Measurements from ENCODE around the gene DBP. TPM values are rescaled to one million over a fixed set of nuclear protein-coding genes. Genes with fewer than 3 reads are reported as not detected.
A peak's percentile ranks its signal among the peaks of the same experiment; 100 is the strongest.
"Not testable (repeated sequence)": the region's sequence is repeated elsewhere in the genome, so short reads cannot be mapped to it uniquely, and the experiment has no call there.

DBP gene
- total RNA-seq (10 to 100 TPM; 24.3 to 78.3 (median 49.2) TPM), polyA plus RNA-seq (10 to 100 TPM; 11.5 to 80.6 (median 57.9) TPM)
- long read RNA-seq, donor 1, full-length matches to known transcripts, result 12 of 12 reads
- long read RNA-seq, donor 1, partial matches to known transcripts, result 0 of 12 reads
- long read RNA-seq, donor 1, other reads (novel, unspliced or antisense), result 0 of 12 reads
- long read RNA-seq, donor 2, partial matches to known transcripts, result 0 of 4 reads
- long read RNA-seq, donor 2, other reads (novel, unspliced or antisense), result 0 of 4 reads
- long read RNA-seq, donor 3, full-length matches to known transcripts, result 8 of 8 reads
- long read RNA-seq, donor 3, partial matches to known transcripts, result 0 of 8 reads
- long read RNA-seq, donor 3, other reads (novel, unspliced or antisense), result 0 of 8 reads
- long read RNA-seq, donor 4, partial matches to known transcripts, result 0 of 5 reads
- long read RNA-seq, donor 4, other reads (novel, unspliced or antisense), result 0 of 5 reads
- long read RNA-seq, donor 5, transcript DBP-201 (4 exons, 2,229 nt), result major isoform, 131 of 142 reads
- long read RNA-seq, donor 5, partial matches to known transcripts, result 5 of 142 reads
- long read RNA-seq, donor 5, other reads (novel, unspliced or antisense), result 5 of 142 reads
- long read RNA-seq, donor 6, partial matches to known transcripts, result 1 of 2 reads
- long read RNA-seq, donor 6, other reads (novel, unspliced or antisense), result 0 of 2 reads
- long read RNA-seq, donor 7, full-length matches to known transcripts, result 9 of 9 reads
- long read RNA-seq, donor 7, partial matches to known transcripts, result 0 of 9 reads
- long read RNA-seq, donor 7, other reads (novel, unspliced or antisense), result 0 of 9 reads
- long read RNA-seq, donor 8, full-length matches to known transcripts, result 18 of 25 reads
- long read RNA-seq, donor 8, partial matches to known transcripts, result 7 of 25 reads
- long read RNA-seq, donor 8, other reads (novel, unspliced or antisense), result 0 of 25 reads
- long read RNA-seq, donor 9, full-length matches to known transcripts, result 4 of 11 reads
- long read RNA-seq, donor 9, partial matches to known transcripts, result 7 of 11 reads
- long read RNA-seq, donor 9, other reads (novel, unspliced or antisense), result 0 of 11 reads
- long read RNA-seq, donor 10, full-length matches to known transcripts, result 9 of 9 reads
- long read RNA-seq, donor 10, partial matches to known transcripts, result 0 of 9 reads
- long read RNA-seq, donor 10, other reads (novel, unspliced or antisense), result 0 of 9 reads

- Histone ChIP-seq H3K4me1 (replicated peaks in 1 of 2) (peaks cover 34 to 49% of the 10 kb centered on the region in 2 donors), H3K9me3 (replicated peaks in 1 of 3) (no peaks in the 10 kb centered on the region), H3K27me3 (no peaks in the 10 kb centered on the region), H3K27ac (peak within 1 kb of the TSS; percentile 95 to 98 (median 96)), H3K4me3 (peak within 1 kb of the TSS; percentile 31 to 87 (median 58)), H3K36me3 (replicated peaks in 1 of 2) (no peaks in the 10 kb centered on the region)
- intact Hi-C loops (cut with DNase I), result no loop called here
- DNase-seq, result peak in 5 of 7 donors; percentile 71 to 83 (median 73)
- TF ChIP-seq POLR2A (IDR thresholded peaks at IDR 0.05) (peak; percentile 12 to 95), CTCF (IDR thresholded peaks at IDR 0.05) (peak in 2 of 6 experiments; percentile 14 to 35)
- 0 to 2% (median 1%) methylated on average over 13 to 40 of the region's 40 CpGs for WGBS, 4 donors
Measured at GRCh38 chr19:48636859-48637448, at the start of gene DBP. TSS of gene DBP (minus strand) at chr19:48637379. CDS start at chr19:48636994, 385 bp downstream.

GRCh38 chr19:48686637-48687036, 49.5 kb upstream of the DBP start:
- H3K4me1 ChIP-seq (replicated peaks in 1 of 2); H3K36me3 ChIP-seq (replicated peaks in 1 of 2); H3K27me3 ChIP-seq; H3K4me3 ChIP-seq; intact Hi-C loops (cut with DNase I); DNase-seq; H3K27ac ChIP-seq; H3K9me3 ChIP-seq (replicated peaks in 1 of 3): not testable (repeated sequence)
- 91 to 97% (median 96%) methylated on average over 6 to 7 of the region's 7 CpGs for WGBS, 4 donors

GRCh38 chr19:48686088-48686487, 48.9 kb upstream of the DBP start:
- peak in 2 of 7 donors; percentile 52 to 69 for DNase-seq
- Histone ChIP-seq H3K27ac (no peak overlapping the region), H3K9me3 (replicated peaks in 1 of 3) (no peaks in the 10 kb centered on the region), H3K4me1 (replicated peaks in 1 of 2) (no peaks in the 10 kb centered on the region), H3K27me3 (no peaks in the 10 kb centered on the region), H3K4me3 (no peak overlapping the region), H3K36me3 (replicated peaks in 1 of 2) (no peaks in the 10 kb centered on the region)
- TF ChIP-seq CTCF (IDR thresholded peaks at IDR 0.05) (no peak), POLR2A (IDR thresholded peaks at IDR 0.05) (no peak)
- intact Hi-C loops (cut with DNase I), result no loop called here
- 42 to 53% (median 48%) methylated on average over 3 of the region's 3 CpGs for WGBS, 4 donors

GRCh38 chr19:48685583-48685982, 48.4 kb upstream of the DBP start:
- WGBS, 4 donors, result 64 to 78% (median 73%) methylated on average over 9 of the region's 9 CpGs
- TF ChIP-seq CTCF (IDR thresholded peaks at IDR 0.05) (no peak), POLR2A (IDR thresholded peaks at IDR 0.05) (no peak)
- intact Hi-C loops (cut with DNase I), result no loop called here

More at GRCh38 chr19:48685583-48685982, 48.4 kb upstream of the DBP start:
- Histone ChIP-seq H3K27me3 (no peaks in the 10 kb centered on the region), H3K9me3 (replicated peaks in 1 of 3) (no peaks in the 10 kb centered on the region), H3K4me3 (no peak overlapping the region), H3K4me1 (replicated peaks in 1 of 2) (no peaks in the 10 kb centered on the region), H3K27ac (no peak overlapping the region), H3K36me3 (replicated peaks in 1 of 2) (no peaks in the 10 kb centered on the region)
- no peak for DNase-seq
